HG03108 (cell line): ENCODE data around the gene RAB15.

Experiments
- ATAC-seq: cut with Tn5 transposase; IDR thresholded peaks from one replicate; pipeline ENCODE4 v1.9.1; 2021; ENCODE audit warnings: moderate library complexity; ENCODE audit not compliant: unreplicated experiment

Gene RAB15

DNA sequence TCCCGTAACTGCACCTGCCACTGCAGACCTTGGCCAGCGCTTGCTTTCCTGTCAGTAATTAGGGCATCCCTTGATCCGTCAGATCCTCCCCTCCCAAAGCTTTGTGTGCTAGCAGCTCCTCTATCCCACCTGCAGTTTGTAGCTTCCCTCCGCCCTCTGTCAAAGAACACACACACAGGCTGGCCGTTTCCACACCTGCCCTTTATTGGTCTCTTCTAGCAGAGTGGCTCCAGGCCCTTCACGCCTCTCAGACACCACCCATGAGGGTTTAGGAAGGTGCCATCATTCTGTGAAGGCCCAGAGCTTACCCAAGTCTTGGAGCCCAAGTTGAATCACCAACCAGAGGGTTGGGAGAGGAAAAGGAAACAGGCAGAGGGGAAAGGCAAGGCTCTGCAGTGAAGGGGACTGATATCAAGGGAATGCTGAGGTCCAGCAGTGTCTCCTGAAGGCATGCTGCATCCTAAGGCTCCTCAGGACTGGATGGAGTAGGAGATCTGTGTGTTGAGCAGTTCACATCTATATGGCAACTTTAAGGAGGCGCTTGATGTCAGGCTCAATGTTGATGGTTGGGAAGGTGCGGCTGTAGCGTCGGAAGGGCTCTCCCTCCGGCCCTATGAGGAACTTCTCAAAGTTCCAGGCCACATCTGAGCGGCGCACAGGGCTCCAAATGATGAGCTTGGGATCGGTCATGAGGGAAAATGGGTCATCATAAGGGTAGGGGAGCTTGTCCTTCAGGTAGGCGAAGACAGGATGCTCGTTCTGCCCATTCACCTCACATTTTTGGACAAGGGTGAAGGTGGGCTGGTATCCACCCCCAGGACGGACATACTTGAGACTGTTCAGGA is 32.9 kb downstream of the RAB15 start:
- no peak for ATAC-seq

DNA sequence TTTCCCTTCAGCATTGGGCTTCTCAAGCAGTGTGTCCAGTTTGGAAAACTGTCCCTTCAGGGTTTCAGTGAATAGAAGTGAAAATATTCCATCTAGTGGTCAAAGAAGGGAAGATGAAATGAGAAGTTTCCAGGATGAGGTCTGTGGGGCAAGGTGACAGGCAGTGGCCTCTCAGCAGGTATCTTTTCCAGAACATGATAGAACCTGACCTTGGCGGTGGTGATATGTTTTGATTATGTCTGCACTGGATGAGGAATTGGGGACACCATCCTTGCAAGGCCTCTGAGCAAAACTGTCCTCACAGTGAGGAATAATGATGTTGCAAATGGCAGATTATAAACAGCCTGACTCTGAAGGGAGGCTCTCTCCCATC is 34.3 kb downstream of the RAB15 start:
- no peak for ATAC-seq

DNA sequence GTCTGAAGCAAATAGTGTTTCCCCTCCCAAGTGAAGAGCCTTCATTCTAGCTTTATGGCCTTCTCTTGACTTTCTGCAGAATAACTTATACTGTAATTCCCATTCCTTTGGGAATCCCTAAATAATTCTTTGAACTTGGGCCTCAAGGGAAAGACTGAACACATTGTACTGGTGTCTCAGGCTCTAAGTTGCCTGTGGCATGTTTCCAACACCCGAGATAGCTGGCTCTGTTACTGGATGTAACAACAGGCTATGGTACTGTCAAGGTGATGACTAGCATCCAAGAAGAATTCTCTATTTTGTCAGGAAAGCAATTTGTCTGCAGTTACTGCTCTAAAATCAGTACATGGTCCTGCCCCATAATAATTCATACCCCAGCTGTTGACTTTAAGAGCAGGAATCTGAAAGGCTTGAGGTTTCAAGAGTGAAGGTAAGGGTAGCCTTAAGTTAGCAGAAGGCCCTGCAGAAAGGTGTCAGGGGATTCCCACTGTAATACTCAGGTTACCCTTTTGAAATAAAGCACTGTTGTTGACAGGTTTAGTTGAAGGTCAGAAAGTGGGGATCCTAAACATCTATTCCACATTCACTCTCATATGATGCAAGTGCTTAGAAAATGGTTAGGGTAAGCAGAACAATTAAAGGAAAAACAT is 34.8 kb downstream of the RAB15 start:
- ATAC-seq, result no peak

DNA sequence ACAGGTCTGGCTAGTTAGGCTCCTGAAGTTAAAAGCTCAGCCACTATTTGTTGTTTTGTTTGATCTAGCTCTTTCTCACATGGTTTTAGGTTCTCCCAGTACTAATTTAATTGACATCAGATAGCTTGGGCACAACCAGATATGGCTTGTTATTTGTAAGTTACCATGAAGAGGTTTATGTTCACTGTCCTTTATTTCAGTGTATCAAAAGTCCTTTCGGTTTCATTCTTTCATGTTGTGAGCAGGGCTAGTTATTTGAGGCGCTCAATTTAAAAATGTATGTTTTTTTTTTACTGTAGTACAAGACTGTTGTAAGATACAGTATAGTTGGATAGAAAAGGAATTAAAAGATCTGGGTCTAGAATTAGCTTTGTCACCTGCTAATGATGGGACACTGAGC is 36.6 kb downstream of the RAB15 start:
- no peak for ATAC-seq

DNA sequence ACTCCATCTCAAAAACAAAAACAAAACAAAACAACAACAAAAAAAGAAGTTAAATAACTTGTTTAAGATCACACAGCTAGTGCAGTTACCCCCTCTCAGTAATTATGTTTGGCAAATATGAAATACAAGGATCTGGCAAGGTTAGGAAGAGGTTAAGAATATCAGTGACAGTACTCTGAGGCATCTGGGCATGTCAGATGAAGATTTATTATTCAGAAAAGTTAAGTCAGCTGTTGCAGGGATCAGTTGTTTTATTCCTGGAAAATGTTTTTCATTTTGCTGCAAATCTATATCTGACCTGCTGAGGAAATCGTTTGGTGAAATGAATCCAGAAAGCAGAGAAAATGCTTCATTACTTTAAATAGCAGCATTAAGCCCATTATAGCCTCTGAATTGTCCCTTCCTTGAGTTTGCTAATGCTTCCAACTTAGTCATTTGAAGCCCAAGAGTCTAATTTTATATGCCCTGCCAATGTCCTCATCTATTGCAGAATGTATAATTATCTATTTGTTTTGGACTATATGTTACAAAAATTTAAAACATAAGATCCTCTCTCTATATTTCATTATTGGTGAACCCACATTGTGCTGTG is 37.7 kb downstream of the RAB15 start:
- no peak for ATAC-seq

DNA sequence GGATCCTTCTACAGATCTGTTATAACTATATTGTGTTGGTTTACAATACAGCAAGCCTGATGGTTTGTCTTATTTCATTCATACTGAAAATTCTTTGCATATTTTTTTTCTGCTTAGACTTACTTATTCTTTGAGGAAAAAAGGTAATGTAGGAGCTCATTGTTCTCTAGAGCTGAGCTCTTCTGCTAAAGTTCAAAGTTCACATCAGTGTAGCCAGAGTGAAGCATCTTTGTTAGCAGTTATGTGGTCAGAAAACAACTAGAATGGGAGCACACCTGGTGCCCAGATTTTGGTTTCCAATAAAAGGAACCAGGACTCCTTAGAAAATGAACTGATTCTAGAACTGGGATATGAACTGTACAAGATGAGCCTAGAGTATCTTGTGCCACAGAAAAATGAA is 39.9 kb downstream of the RAB15 start:
- no peak for ATAC-seq

DNA sequence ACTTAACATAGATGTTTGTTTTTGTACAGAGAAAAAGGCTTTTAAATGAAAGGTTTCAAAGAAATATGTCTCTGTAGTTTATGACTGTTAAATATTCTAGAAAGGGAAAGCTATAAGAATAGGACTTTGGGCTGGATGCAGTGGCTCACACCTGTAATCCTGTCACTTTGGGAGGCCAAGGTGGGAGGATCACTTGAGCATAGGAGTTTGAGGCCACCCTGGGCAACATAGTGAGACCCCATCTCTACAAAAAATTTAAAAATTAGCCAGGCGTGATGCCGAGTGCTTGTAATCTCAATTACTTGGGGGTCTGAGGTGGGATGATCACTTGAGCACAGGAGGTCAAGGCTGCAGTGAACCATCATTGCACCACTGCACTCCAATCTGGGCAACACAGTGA is 41.0 kb downstream of the RAB15 start:
- no peak for ATAC-seq

DNA sequence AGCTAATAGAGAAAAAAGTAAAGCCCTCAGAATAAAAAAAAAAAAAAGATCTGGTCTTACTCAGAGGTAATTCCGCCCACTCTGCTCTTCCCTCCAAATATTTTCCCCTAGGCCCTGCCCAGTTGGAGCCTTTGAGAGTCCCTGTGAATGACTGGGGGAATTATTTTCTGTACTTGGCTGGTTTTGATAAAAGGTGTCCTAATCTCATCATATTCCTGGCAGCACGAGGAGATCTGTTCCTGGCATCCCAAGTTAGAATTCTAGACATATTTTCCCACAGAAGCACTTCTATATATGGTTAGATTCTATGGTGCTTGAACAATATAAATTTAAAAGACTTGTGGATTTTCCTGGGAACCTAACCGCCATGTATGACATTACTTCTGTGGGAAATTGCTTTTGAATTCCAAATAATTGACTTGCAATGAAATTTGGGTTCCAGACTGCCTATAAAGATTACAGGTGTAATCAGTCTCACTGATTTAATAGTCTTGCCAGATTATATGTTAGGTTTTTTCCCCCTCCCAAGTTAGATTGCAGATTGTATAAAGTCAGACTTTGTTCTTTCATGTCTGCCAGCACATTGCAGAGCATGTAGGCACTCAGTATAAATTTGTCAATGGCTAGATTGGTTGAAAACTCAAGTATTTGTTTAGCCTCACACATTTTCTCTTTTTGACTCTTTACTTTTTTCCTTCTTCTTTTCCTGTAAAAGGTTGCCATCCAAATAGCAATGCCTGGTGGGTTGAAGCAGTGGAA is 41.9 kb downstream of the RAB15 start:
- no peak for ATAC-seq

DNA sequence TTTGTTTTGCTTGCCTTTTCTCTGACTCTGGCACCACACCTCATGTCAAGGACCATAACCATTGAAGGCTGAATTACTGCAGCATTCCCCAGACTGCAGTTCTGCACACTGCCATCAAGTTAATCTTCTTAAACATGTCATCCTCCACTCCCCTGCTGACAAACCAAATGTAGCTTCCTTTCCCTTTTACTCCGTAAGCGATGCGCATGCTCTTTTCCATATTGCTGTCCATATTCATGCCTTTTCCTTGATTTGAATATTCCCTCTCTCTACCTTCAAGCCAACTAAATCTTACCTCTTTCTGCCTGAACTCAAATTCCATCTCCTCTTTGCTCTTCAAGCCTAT is 43.1 kb downstream of the RAB15 start:
- ATAC-seq, result no peak

DNA sequence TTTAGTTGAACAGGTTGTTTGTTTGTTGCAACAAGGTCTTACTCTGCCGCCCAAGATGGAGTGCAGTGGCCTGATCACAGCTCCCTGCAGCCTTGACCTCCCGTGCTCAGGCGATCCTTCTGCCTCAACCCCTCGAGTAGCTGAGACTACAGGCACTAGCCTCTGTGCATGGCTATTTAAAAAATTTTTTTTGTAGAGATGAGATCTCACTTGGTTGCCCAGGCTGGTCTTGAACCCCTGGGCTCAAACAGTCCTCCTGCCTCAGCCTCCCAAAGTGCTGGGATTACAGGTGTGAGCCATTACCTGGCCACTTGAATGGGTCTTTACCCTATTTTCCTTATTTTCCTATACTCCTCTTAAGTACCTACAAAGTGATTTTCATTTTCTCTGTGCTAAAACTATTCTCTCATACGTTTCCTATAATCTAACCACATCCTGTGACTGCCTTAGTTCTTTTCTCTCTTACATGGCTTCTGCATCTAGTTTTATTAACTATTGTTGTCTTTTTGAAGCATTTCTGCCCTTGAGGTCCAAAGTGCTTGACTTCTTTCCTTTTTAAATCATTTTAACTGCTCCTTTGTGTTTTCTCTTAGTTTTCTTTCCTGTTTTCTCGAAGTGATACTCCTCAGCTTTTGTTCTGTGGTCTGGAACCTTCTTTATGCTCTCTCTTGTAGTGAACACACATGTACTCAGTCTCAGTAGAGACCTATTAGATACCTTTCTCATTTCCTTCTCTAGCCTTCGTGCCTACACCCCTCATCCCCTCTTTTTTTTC is 43.7 kb downstream of the RAB15 start:
- peak; percentile 73 for ATAC-seq

DNA sequence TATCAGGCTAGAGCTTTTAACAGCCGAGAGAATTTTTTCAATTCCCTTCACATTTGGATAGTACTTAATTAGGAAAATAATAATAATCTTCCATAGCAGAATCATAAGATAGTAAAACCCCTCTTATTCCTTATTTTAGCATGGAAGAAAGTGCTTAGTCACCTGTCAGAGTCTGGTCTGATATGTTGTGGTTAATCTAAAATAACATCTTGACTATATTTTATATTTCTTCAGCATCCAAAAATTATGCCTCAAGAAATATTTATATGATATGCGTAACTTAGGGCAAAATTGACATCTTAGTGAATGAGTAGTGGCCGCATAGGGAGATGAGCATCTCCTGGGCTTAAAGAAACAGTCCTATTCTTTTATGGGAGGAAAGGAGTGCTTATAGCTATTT is 45.1 kb downstream of the RAB15 start:
- ATAC-seq, result no peak

DNA sequence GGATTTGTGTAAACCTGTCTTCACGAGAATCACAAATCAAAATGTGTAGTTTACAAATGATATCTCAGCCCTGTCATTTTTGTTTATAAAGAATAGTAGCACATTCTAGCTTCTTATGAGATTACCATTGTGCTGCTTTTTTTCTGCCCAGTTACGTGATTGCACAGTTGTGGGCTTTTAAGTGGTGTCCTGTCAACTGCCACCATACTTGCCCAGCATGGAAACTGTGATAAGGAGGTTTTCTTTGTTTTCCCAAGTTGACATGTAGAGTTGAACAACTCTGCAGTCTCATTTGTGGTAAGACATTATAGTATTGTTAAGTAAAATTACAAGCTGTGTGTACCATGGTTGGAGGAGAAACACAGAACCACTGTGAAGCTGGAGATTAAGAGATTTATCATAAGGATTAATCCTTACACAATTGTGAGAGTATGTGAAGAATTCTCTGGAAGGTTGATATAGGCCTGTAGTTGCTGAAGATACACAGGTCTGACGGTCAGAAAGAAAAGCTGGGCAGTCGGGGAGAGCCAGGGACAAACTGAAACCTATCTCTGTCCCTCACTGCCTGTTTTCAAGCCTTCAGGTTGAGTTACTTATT is 45.6 kb downstream of the RAB15 start:
- ATAC-seq, result no peak

DNA sequence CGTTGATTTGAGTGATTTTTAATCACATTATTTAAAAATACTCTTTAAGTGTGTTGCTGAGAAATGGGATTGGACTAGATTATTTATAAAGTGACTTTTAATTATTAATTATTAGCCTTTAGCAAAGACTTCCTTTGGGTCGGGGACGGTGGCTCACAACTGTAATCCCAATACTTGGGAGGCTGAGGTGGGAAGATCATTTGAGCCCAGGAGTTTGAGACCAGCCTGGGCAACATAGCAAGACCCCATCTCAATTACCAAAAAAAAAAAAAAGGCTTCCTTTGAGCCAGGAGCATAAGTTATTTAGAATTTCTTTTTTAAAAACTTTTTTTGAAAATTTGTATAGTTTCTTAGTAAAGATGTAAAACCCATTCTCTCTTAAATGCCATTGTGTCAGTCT is 49.1 kb downstream of the RAB15 start:
- ATAC-seq, result no peak

DNA sequence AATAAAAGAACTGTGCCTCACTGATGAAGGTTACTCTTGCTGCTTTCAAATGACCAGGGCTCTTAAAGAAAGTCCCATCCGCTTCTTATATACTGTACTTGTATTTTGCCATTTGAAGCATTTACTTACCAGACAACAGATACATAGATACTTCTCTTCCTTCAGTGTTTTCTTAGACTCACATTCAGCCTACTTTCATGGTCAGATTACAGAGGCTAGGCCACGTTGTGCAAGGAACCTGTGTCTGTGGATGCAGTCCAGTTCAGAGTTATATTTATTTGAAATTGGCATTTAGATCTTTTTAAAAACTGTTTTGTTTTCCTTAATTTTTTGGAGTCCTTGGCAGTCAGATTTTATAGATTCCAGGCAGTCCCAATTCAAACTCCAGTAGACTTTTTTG is 51.7 kb downstream of the RAB15 start:
- ATAC-seq, result no peak

DNA sequence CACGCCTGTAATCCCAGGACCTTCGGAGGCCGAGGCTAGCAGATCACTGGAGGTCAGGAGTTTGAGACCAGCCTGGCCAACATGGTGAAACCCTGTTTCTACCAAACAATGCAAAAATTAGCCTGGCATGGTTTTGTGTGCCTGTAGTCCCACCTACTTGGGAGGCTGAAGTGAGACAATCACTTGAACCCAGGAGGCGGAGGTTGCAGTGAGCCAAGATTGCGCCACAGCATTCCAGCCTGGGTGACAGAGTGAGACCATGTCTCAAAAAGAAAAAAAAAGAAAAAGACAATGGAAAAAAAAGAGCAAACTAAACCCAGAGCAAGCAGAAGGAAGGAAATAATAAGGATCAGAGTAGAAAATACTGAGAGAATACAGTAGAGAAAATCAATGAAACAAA is 52.5 kb downstream of the RAB15 start:
- no peak for ATAC-seq

DNA sequence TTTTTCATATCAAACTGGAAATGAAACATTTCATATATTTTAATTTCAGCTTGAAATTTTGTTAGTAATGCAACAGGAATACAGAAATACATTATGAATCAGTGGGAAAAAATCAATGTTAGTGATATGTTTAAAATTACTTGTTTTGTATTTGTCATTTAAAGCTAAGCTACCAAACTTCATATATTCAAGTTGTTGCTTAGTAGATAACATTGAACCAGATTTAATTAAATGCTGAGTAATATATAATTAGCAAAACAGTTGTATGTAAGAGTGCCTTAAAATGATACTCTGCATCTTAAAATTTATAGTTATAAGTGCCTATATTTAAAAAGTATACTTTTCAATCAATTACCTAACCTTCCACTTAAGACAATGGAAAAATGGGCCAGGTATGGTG is 52.9 kb downstream of the RAB15 start:
- ATAC-seq, result no peak

DNA sequence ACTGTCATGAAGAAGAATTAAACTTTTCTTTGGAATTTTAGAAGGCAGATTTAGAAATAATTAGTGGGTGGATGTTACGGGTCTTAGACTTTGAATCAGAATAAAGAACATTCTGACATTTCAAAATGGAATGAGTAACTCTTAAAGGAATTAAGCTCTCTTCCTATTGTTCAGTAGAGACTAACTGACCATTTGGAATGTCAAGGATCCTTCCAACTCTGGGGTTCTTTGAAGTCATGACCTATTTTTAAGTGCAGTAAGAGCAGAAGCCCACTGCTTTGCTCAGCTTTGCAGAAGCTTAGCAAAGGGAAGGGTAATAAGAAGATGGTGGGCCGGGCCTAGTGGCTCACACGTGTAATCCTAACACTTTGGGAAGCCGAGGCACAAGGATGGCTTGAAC is 53.9 kb downstream of the RAB15 start:
- no peak for ATAC-seq

DNA sequence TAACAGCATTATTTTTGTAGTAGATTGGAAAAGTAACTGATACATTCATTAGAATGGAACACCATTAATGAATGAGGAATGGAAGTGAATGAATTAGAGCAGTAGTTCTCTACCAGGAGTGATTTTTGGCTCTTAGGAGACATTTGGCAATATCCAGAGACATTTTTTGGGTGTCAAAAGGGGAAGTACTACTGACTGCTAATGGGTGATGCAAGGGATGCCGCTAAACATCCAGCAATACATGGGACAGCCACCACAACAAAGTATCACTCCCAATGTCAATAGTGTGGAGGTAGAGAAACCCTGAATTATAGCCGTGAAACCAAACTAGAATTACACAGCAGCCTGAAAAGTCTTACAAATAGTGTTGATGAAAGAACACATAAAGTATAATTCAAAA is 56.3 kb downstream of the RAB15 start:
- ATAC-seq, result no peak

DNA sequence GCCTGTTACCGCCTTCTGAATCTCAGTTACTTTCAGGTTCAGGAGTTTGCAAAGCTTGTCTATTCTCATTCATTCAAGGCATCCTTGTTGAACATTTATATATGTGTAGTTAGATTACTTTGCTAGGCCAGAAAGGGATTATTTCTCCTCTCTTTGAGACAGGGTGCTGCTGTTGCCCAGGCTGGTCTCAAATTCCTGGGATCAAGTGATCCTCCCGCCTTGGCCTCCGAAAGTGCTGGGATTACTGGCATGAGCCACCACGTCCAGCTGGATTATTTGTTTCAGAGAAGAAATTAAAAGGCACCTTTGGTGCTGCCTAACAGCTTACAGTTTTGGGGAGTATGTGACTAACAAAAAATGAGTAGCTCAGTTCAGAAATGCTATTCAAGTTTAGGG is 57.1 kb downstream of the RAB15 start:
- no peak for ATAC-seq

DNA sequence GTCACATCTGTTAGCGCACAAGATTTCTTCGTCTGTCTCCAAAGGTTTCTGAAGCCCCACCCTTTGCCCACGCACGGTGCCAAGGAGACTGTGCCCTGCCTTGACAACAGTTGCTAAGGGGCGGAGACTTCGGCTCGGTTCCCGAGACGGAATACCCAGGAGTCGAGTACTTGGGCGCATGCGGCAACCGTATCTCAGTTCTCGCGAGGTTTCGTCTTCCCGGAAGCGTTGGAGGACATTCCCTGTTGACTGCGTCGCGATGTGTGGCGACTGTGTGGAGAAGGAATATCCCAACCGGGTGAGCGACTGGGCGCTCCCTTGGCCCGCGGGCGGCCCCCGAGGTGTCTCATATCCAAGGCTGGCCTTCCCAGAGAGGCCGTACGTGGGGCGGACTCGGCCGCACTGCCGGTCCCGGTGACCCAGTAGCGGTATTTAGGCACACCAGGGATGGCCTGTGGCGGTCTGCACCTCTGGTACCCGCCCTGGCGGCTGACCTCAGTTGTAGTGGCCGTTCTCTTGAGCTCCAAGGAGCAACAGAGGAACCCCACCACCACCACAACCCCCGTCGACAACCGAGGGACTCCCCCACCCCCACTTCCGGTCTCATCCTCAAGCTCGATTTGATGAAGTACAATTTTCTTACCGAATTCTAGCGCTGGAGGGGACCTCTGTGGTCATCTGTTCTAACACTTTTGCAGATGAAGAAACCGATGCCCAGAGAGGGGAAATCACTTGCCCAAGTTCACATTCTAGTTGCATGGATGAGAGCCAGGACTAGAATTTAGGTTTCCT is 57.7 kb downstream of the RAB15 start, which contains the start of gene CHURC1:
Gene CHURC1, plus strand, starts transcription at position 219 of the 792 bp plus-strand sequence. Its CDS starts 41 bp downstream, at position 260.
- peak; percentile 96 for ATAC-seq
